ENCODE data around the gene TFEB. TPM values are rescaled to one million over a fixed set of nuclear protein-coding genes. Genes with fewer than 3 reads are reported as not detected.

TFEB gene
- total and polyA plus RNA-seq, 10 donors, result 55.9 to 150 (median 76.9) TPM

DNA sequence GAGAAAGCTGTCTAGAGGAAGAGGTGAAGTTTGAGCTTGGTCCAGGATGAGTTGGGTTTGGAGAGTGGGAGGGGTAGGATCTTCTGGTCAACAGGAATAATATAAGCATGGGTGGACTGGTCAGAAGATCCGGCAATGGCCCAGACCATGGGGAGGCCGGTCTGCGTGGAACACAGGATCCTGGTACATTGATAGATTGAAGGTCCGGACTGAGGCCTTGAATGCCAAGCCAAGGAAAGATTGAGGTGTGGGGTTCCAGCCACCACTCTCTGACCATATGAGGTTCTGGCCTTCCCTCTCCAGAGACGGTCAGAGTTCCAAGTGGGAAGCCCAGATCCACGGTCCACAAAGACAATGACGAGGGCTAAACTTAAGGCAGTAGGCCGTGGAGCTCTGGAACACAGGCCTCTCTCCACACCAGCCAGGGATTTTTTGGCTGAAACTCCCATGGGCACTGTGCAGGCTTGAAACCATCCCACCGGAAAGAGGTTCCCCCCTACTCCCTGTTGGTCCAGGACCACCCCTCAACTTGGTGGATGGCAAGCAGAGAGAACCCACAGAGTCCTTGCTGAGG lies 94.0 kb downstream of the TFEB start:
- WGBS, 5 donors, result 75 to 94% (median 90%) methylated on average over 7 to 9 of the region's 9 CpGs
- peaks cover 7 to 52% (median 31%) of the 10 kb centered on the region in 7 donors for H3K27me3 ChIP-seq (replicated peaks in 1 of 7)
- no peak overlapping the region for H3K4me3 ChIP-seq
- H3K36me3 ChIP-seq, result no peaks in the 10 kb centered on the region
- intact Hi-C loops (cut with DNase I; ENCODE audit: low total_unique reads), result no loop called here
- no peak overlapping the region for H3K27ac ChIP-seq
- no peaks in the 10 kb centered on the region for H3K9me3 ChIP-seq
- H3K4me1 ChIP-seq, result peaks cover 14 to 42% (median 28%) of the 10 kb centered on the region in 6 donors
- TF ChIP-seq, protein P1, sequence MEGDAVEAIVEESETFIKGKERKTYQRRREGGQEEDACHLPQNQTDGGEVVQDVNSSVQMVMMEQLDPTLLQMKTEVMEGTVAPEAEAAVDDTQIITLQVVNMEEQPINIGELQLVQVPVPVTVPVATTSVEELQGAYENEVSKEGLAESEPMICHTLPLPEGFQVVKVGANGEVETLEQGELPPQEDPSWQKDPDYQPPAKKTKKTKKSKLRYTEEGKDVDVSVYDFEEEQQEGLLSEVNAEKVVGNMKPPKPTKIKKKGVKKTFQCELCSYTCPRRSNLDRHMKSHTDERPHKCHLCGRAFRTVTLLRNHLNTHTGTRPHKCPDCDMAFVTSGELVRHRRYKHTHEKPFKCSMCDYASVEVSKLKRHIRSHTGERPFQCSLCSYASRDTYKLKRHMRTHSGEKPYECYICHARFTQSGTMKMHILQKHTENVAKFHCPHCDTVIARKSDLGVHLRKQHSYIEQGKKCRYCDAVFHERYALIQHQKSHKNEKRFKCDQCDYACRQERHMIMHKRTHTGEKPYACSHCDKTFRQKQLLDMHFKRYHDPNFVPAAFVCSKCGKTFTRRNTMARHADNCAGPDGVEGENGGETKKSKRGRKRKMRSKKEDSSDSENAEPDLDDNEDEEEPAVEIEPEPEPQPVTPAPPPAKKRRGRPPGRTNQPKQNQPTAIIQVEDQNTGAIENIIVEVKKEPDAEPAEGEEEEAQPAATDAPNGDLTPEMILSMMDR (IDR thresholded peaks at IDR 0.05 in 8 of 11, conservative IDR thresholded peaks at IDR 0.05 in 3 of 11), result no peak
- TF ChIP-seq POLR2AphosphoS5 (IDR thresholded peaks at IDR 0.05) (no peak), POLR2A (IDR thresholded peaks at IDR 0.05) (no peak)
- DNase-seq, result no peak

GRCh38 chr6:41640426-41640825 lies 95.0 kb downstream of the TFEB start:
- TF ChIP-seq POLR2A (IDR thresholded peaks at IDR 0.05) (no peak), POLR2AphosphoS5 (IDR thresholded peaks at IDR 0.05) (no peak)
- TF ChIP-seq, protein P1 (IDR thresholded peaks at IDR 0.05 in 8 of 11, conservative IDR thresholded peaks at IDR 0.05 in 3 of 11), result no peak
- H3K4me1 ChIP-seq, result peaks cover 14 to 42% (median 28%) of the 10 kb centered on the region in 6 donors
- H3K36me3 ChIP-seq, result no peaks in the 10 kb centered on the region
- DNase-seq, result no peak
- H3K27ac ChIP-seq, result no peak overlapping the region
- H3K4me3 ChIP-seq, result no peak overlapping the region
- no peaks in the 10 kb centered on the region for H3K9me3 ChIP-seq
- 86 to 94% (median 92%) methylated on average over 4 to 7 of the region's 7 CpGs for WGBS, 5 donors
- intact Hi-C loops (cut with DNase I; ENCODE audit: low total_unique reads), result no loop called here
- peaks cover 7 to 53% (median 36%) of the 10 kb centered on the region in 7 donors for H3K27me3 ChIP-seq (replicated peaks in 1 of 7)

- no peak overlapping the region for H3K27ac ChIP-seq
- intact Hi-C loops (cut with DNase I; ENCODE audit: low total_unique reads), result no loop called here
- peak; percentile 35 for DNase-seq
- H3K4me1 ChIP-seq, result peaks cover 14 to 42% (median 28%) of the 10 kb centered on the region in 6 donors
- H3K36me3 ChIP-seq, result no peaks in the 10 kb centered on the region
- no peaks in the 10 kb centered on the region for H3K9me3 ChIP-seq
- H3K4me3 ChIP-seq, result no peak overlapping the region
- peaks cover 7 to 54% (median 36%) of the 10 kb centered on the region in 7 donors for H3K27me3 ChIP-seq (replicated peaks in 1 of 7)
- whole genome bisulfite sequencing, 5 donors, result 77 to 90% (median 87%) methylated on average over 7 to 8 of the region's 8 CpGs
- TF ChIP-seq POLR2AphosphoS5 (IDR thresholded peaks at IDR 0.05), result no peak
- no peak for TF ChIP-seq POLR2A (IDR thresholded peaks at IDR 0.05)
- TF ChIP-seq, protein P1 (IDR thresholded peaks at IDR 0.05 in 8 of 11, conservative IDR thresholded peaks at IDR 0.05 in 3 of 11), result no peak
These were observed 95.5 kb downstream of the TFEB start for GRCh38 chr6:41639809-41640371.

Data from spleen (tissue), 11 donors.